Measurements from ENCODE around the gene HPCAL1.

GRCh38 chr2:10370895-10371294 lies 68.2 kb downstream of the HPCAL1 start:
- TF ChIP-seq CTCF (IDR thresholded peaks at IDR 0.05), result no peak
- no peak for TF ChIP-seq POLR2A (IDR thresholded peaks at IDR 0.05)

All from body of pancreas (tissue), 4 donors.